Measurements from ENCODE around the gene AMZ1. TPM values are rescaled to one million over a fixed set of nuclear protein-coding genes. Genes with fewer than 3 reads are reported as not detected.
A peak's percentile ranks its signal among the peaks of the same experiment; 100 is the strongest.
"Not testable (repeated sequence)": the region's sequence is repeated elsewhere in the genome, so short reads cannot be mapped to it uniquely, and the experiment has no call there.

Gene AMZ1
- total and polyA plus RNA-seq, 7 experiments from 2014 or later: 0.07 to 2.4 (median 0.43) TPM

- H3K27ac Mint-ChIP-seq; intact Hi-C loops (cut with micrococcal nuclease); CTCF ChIA-PET; H3K36me3 ChIP-seq (ENCODE audit: control insufficient read depth in 2 of 3, insufficient read depth in 3 of 3, low read length in 3 of 3); H3K4me3 Mint-ChIP-seq; H3K4me3 ChIP-seq (ENCODE audit: low read length); ATAC-seq; H3K36me3 Mint-ChIP-seq; DNase-seq; H3K4me1 Mint-ChIP-seq; POLR2A ChIA-PET; H3K27ac ChIP-seq (ENCODE audit: low read depth, low read length); H3K4me1 ChIP-seq (ENCODE audit: control insufficient read depth in 2 of 2, insufficient read depth in 2 of 2, low read length in 2 of 2); H3K27me3 ChIP-seq (ENCODE audit: control insufficient read depth in 2 of 2, insufficient read depth in 2 of 2, low read length in 2 of 2); H3K9me3 Mint-ChIP-seq; H3K9me3 ChIP-seq (ENCODE audit: control insufficient read depth in 2 of 3, low read length in 3 of 3): not testable (repeated sequence)
- peaks cover 0 to 14% (median 0%) of the 10 kb centered on the region in 5 donors for H3K27me3 Mint-ChIP-seq
These were observed 11.4 kb upstream of the AMZ1 start for GRCh38 chr7:2676576-2676975.

GRCh38 chr7:2678454-2678853 lies 9.5 kb upstream of the AMZ1 start:
- POLR2A ChIA-PET; H3K36me3 ChIP-seq (ENCODE audit: control insufficient read depth in 2 of 3, insufficient read depth in 3 of 3, low read length in 3 of 3); H3K9me3 Mint-ChIP-seq; H3K4me3 Mint-ChIP-seq; H3K27me3 ChIP-seq (ENCODE audit: control insufficient read depth in 2 of 2, insufficient read depth in 2 of 2, low read length in 2 of 2); DNase-seq; H3K4me1 Mint-ChIP-seq; H3K27ac ChIP-seq (ENCODE audit: low read depth, low read length); intact Hi-C loops (cut with micrococcal nuclease); H3K36me3 Mint-ChIP-seq; H3K4me1 ChIP-seq (ENCODE audit: control insufficient read depth in 2 of 2, insufficient read depth in 2 of 2, low read length in 2 of 2); CTCF ChIA-PET; H3K27ac Mint-ChIP-seq; H3K4me3 ChIP-seq (ENCODE audit: low read length); H3K9me3 ChIP-seq (ENCODE audit: control insufficient read depth in 2 of 3, low read length in 3 of 3); ATAC-seq: not testable (repeated sequence)
- H3K27me3 Mint-ChIP-seq: peaks cover 0 to 12% (median 0%) of the 10 kb centered on the region in 5 donors

- CTCF ChIA-PET: interaction anchor here (1.5 to 1.8 kb wide), 3 partner anchors 9 to 229 kb away, joined by 4 to 5 read pairs (median 4); no protein-coding TSS in a partner anchor
- DNase-seq; H3K27ac ChIP-seq (ENCODE audit: low read depth, low read length); H3K27me3 Mint-ChIP-seq; H3K36me3 ChIP-seq (ENCODE audit: control insufficient read depth in 2 of 3, insufficient read depth in 3 of 3, low read length in 3 of 3); H3K36me3 Mint-ChIP-seq; H3K27ac Mint-ChIP-seq; H3K4me3 Mint-ChIP-seq; H3K9me3 Mint-ChIP-seq; H3K4me1 ChIP-seq (ENCODE audit: control insufficient read depth in 2 of 2, insufficient read depth in 2 of 2, low read length in 2 of 2); H3K27me3 ChIP-seq (ENCODE audit: control insufficient read depth in 2 of 2, insufficient read depth in 2 of 2, low read length in 2 of 2); POLR2A ChIA-PET; H3K4me1 Mint-ChIP-seq; H3K9me3 ChIP-seq (ENCODE audit: control insufficient read depth in 2 of 3, low read length in 3 of 3); H3K4me3 ChIP-seq (ENCODE audit: low read length): not testable (repeated sequence)
- ATAC-seq: peak; percentile 14
- intact Hi-C loops (cut with micrococcal nuclease): loop anchor here in 1 of 2 donors (2.0 kb wide), 1 partner anchor 229 kb away; no protein-coding TSS in a partner anchor
These were observed 8.6 kb upstream of the AMZ1 start for GRCh38 chr7:2679135-2680127.

- Mint-ChIP-seq H3K4me3 (no peak overlapping the region), H3K27ac (no peak overlapping the region), H3K27me3 (peaks cover 0 to 6% (median 0%) of the 10 kb centered on the region in 5 donors), H3K36me3 (no peaks in the 10 kb centered on the region), H3K4me1 (no peaks in the 10 kb centered on the region), H3K9me3 (no peaks in the 10 kb centered on the region)
- Histone ChIP-seq H3K9me3 (ENCODE audit: control insufficient read depth in 2 of 3, low read length in 3 of 3) (no peaks in the 10 kb centered on the region), H3K27ac (ENCODE audit: low read depth, low read length) (no peak overlapping the region), H3K4me1 (ENCODE audit: control insufficient read depth in 2 of 2, insufficient read depth in 2 of 2, low read length in 2 of 2) (no peaks in the 10 kb centered on the region), H3K4me3 (ENCODE audit: low read length) (no peak overlapping the region), H3K36me3 (ENCODE audit: control insufficient read depth in 2 of 3, insufficient read depth in 3 of 3, low read length in 3 of 3) (no peaks in the 10 kb centered on the region), H3K27me3 (ENCODE audit: control insufficient read depth in 2 of 2, insufficient read depth in 2 of 2, low read length in 2 of 2) (no peaks in the 10 kb centered on the region)
- CTCF ChIA-PET: interaction anchor here (1.0 to 1.8 kb wide), 5 partner anchors 9 to 230 kb away, joined by 3 to 5 read pairs (median 4); no protein-coding TSS in a partner anchor
- DNase-seq (no peak), ATAC-seq (no peak)
- intact Hi-C loops (cut with micrococcal nuclease): loop anchor here in 1 of 2 donors (2.0 kb wide), 1 partner anchor 229 kb away; no protein-coding TSS in a partner anchor
- POLR2A ChIA-PET: no interaction called here
These were observed 7.7 kb upstream of the AMZ1 start for GRCh38 chr7:2680256-2680655.

- no peaks in the 10 kb centered on the region for H3K36me3 Mint-ChIP-seq
- DNase-seq (peak in 7 of 9 donors; percentile 25 to 60 (median 32)), ATAC-seq (peak; percentile 74)
- Histone ChIP-seq H3K27me3 (ENCODE audit: control insufficient read depth in 2 of 2, insufficient read depth in 2 of 2, low read length in 2 of 2) (no peaks in the 10 kb centered on the region), H3K36me3 (ENCODE audit: control insufficient read depth in 2 of 3, insufficient read depth in 3 of 3, low read length in 3 of 3) (no peaks in the 10 kb centered on the region), H3K9me3 (ENCODE audit: control insufficient read depth in 2 of 3, low read length in 3 of 3) (no peaks in the 10 kb centered on the region), H3K4me3 (ENCODE audit: low read length) (no peak overlapping the region), H3K27ac (ENCODE audit: low read depth, low read length) (no peak overlapping the region), H3K4me1 (ENCODE audit: control insufficient read depth in 2 of 2, insufficient read depth in 2 of 2, low read length in 2 of 2) (no peaks in the 10 kb centered on the region)
- CTCF ChIA-PET: interaction anchor here (0.7 to 1.8 kb wide), 7 partner anchors 10 to 1482 kb away, joined by 3 to 5 read pairs (median 4); no protein-coding TSS in a partner anchor
- peaks cover 1 to 6% (median 2%) of the 10 kb centered on the region in 5 donors for H3K27me3 Mint-ChIP-seq
- intact Hi-C loops (cut with micrococcal nuclease): loop anchor here in 1 of 2 donors (2.0 kb wide), 1 partner anchor 230 kb away; no protein-coding TSS in a partner anchor
- POLR2A ChIA-PET: no interaction called here
- H3K4me1 Mint-ChIP-seq: no peaks in the 10 kb centered on the region
- no peak overlapping the region for H3K27ac Mint-ChIP-seq
- no peaks in the 10 kb centered on the region for H3K9me3 Mint-ChIP-seq
- no peak overlapping the region for H3K4me3 Mint-ChIP-seq
These were observed 7.1 kb upstream of the AMZ1 start for GRCh38 chr7:2680792-2681490.

GRCh38 chr7:2681929-2682799 lies 5.8 kb upstream of the AMZ1 start:
- Histone ChIP-seq H3K27ac (ENCODE audit: low read depth, low read length) (no peak overlapping the region), H3K4me1 (ENCODE audit: control insufficient read depth in 2 of 2, insufficient read depth in 2 of 2, low read length in 2 of 2) (no peaks in the 10 kb centered on the region), H3K27me3 (ENCODE audit: control insufficient read depth in 2 of 2, insufficient read depth in 2 of 2, low read length in 2 of 2) (no peaks in the 10 kb centered on the region), H3K9me3 (ENCODE audit: control insufficient read depth in 2 of 3, low read length in 3 of 3) (no peaks in the 10 kb centered on the region), H3K36me3 (ENCODE audit: control insufficient read depth in 2 of 3, insufficient read depth in 3 of 3, low read length in 3 of 3) (no peaks in the 10 kb centered on the region), H3K4me3 (ENCODE audit: low read length) (no peak overlapping the region)
- CTCF ChIA-PET: interaction anchor here (0.6 to 1.4 kb wide), 3 partner anchors 29 to 230 kb away, joined by 3 to 8 read pairs (median 5); no protein-coding TSS in a partner anchor
- no peaks in the 10 kb centered on the region for H3K9me3 Mint-ChIP-seq
- intact Hi-C loops (cut with micrococcal nuclease): loop anchor here in 1 of 2 donors (2.0 kb wide), 1 partner anchor 231 kb away; no protein-coding TSS in a partner anchor
- no peak for ATAC-seq
- POLR2A ChIA-PET: no interaction called here
- no peak overlapping the region for H3K27ac Mint-ChIP-seq
- peaks cover 7 to 12% (median 8%) of the 10 kb centered on the region in 5 donors for H3K27me3 Mint-ChIP-seq
- H3K4me1 Mint-ChIP-seq: peaks cover 0 to 1% (median 0%) of the 10 kb centered on the region in 7 donors
- H3K4me3 Mint-ChIP-seq: no peak overlapping the region
- H3K36me3 Mint-ChIP-seq: no peaks in the 10 kb centered on the region
- no peak for DNase-seq
